Endothelial cell of umbilical vein (primary cell): ENCODE results near the gene LIN7C. TPM values are rescaled to one million over a fixed set of nuclear protein-coding genes. Genes with fewer than 3 reads are reported as not detected.

Experiments used
- BruUV-seq: library from RNA; stranded (reverse); fragments of 400-500 nt; replicated peaks from 2 replicates; lab custom pipeline; 2021; lab: Mats Ljungman, UMichigan
- CTCF ChIA-PET: fragments of 300-600, 350-600 bp; sonication (Branson Sonifier 250); formaldehyde crosslinking; loops from one replicate; lab custom pipeline; 2021; ENCODE audit warnings: antibody characterized with exemption, inconsistent platforms; lab: Charles Lee
- POLR2A ChIA-PET: fragments of 300-600, 350-600 bp; sonication (Branson Sonifier 250); formaldehyde crosslinking; loops from one replicate; lab custom pipeline; 2021; ENCODE audit warnings: antibody characterized with exemption, inconsistent platforms; lab: Charles Lee
- DNase-seq: peaks from one replicate; pipeline ENCODE4 v3.0.0-alpha.2; 2011; ENCODE audit warnings: low read depth, low spot score
- FAIRE-seq: peaks from 2 replicates; lab custom pipeline; 2011; peaks lifted over from hg19 to GRCh38; lab: Jason Lieb, UNC
- H2AFZ ChIP-seq: 2 replicates; pipeline ENCODE4 v1.6.0; 2012; ENCODE audit warnings: low read depth, low read length, control low read depth, inconsistent platforms
- H3K27ac ChIP-seq: 2 replicates; pipeline ENCODE4 v1.5.1; 2011; ENCODE audit warnings: low read depth, mild to moderate bottlenecking, control low read depth, low read length, moderate library complexity; ENCODE audit not compliant: insufficient read depth
- H3K27me3 ChIP-seq, 2 experiments: 2 replicates each; pipeline versions ENCODE4 v1.6.0 to v1.6.1; 2011; ENCODE audit warnings: low read length in 2 of 2, mixed read lengths in 1 of 2; ENCODE audit not compliant: control insufficient read depth in 2 of 2, insufficient read depth in 2 of 2
- H3K36me3 ChIP-seq, 2 experiments: 2 replicates in 1 of 2; 3 replicates in 1 of 2; pipeline ENCODE4 v1.5.1; 2011; ENCODE audit warnings: low read length in 2 of 2, mild to moderate bottlenecking in 1 of 2, moderate library complexity in 1 of 2; ENCODE audit not compliant: control insufficient read depth in 2 of 2, insufficient read depth in 2 of 2; ENCODE audit errors: extremely low read depth in 1 of 2
- H3K4me1 ChIP-seq: 3 replicates; pipeline ENCODE4 v1.5.1; 2011; ENCODE audit warnings: mild to moderate bottlenecking, low read length; ENCODE audit not compliant: control insufficient read depth, insufficient read depth; ENCODE audit errors: extremely low read depth
- H3K4me2 ChIP-seq: 2 replicates; pipeline ENCODE4 v1.6.1; 2011; ENCODE audit warnings: low read length, control low read depth, mixed read lengths; ENCODE audit not compliant: insufficient read depth
- H3K4me3 ChIP-seq, 3 experiments: fragments of 200-600 bp in 1 of 3; sonication (generic), shearing (Covaris generic) in 1 of 3; replicated peaks in 1 of 3; 2 replicates each; pipeline ENCODE4 v1.5.1; 2011 to 2016; ENCODE audit warnings: control low read depth in 3 of 3, low read length in 3 of 3, mild to moderate bottlenecking in 2 of 3, inconsistent platforms in 1 of 3, low read depth in 1 of 3, moderate library complexity in 1 of 3; ENCODE audit not compliant: insufficient read depth in 1 of 3
- H3K79me2 ChIP-seq: 2 replicates; pipeline ENCODE4 v1.6.0; 2012; ENCODE audit warnings: low read length, inconsistent platforms; ENCODE audit not compliant: control insufficient read depth, insufficient read depth
- H3K9ac ChIP-seq: replicated peaks from 2 replicates; pipeline ENCODE3; 2011; ENCODE audit warnings: low read length, control low read depth; ENCODE audit not compliant: insufficient read depth; ENCODE audit errors: extremely low read depth
- H3K9me1 ChIP-seq: replicated peaks from 3 replicates; pipeline ENCODE4 v1.6.0; 2011; ENCODE audit warnings: mild to moderate bottlenecking, low read length; ENCODE audit not compliant: control insufficient read depth, insufficient read depth; ENCODE audit errors: extremely low read depth
- H3K9me3 ChIP-seq: replicated peaks from 2 replicates; pipeline ENCODE4 v1.5.1; 2012; ENCODE audit warnings: low read length, inconsistent platforms; ENCODE audit not compliant: control insufficient read depth, insufficient read depth
- H4K20me1 ChIP-seq: replicated peaks from 2 replicates; pipeline ENCODE3; 2011; ENCODE audit warnings: mild to moderate bottlenecking, low read length; ENCODE audit not compliant: control insufficient read depth, insufficient read depth; ENCODE audit errors: extremely low read depth
- CTCF ChIP-seq, 2 donors: IDR thresholded peaks; 1 replicate in 1 of 2; 2 replicates in 1 of 2; pipeline ENCODE4 v1.5.1; 2011; ENCODE audit warnings: low read length in 2 of 2, mild to moderate bottlenecking in 2 of 2, moderate library complexity in 2 of 2, control low read depth in 1 of 2, inconsistent platforms in 1 of 2, low read depth in 1 of 2; ENCODE audit not compliant: insufficient read depth in 1 of 2; ENCODE audit errors: extremely low read depth in 1 of 2
- EZH2 ChIP-seq: IDR thresholded peaks from 2 replicates; pipeline ENCODE4 v1.6.1; 2012; ENCODE audit warnings: borderline replicate concordance, low read depth, mild to moderate bottlenecking, moderate library complexity, low read length, inconsistent platforms; ENCODE audit not compliant: severe bottlenecking
- FOS ChIP-seq: IDR thresholded peaks from 2 replicates; pipeline ENCODE4 v1.6.1; 2011; ENCODE audit warnings: mild to moderate bottlenecking, low read length, moderate library complexity, borderline replicate concordance; ENCODE audit not compliant: insufficient read depth
- GATA2 ChIP-seq: IDR thresholded peaks from 2 replicates; pipeline ENCODE4 v1.7.0; 2011; ENCODE audit warnings: low read depth, mild to moderate bottlenecking, moderate library complexity, mixed read lengths, low read length; ENCODE audit not compliant: insufficient read length, insufficient read depth
- JUN ChIP-seq: IDR thresholded peaks from 2 replicates; pipeline ENCODE4 v1.6.1; 2011; ENCODE audit warnings: borderline replicate concordance, low read depth; ENCODE audit not compliant: insufficient read length, insufficient read depth
- MAX ChIP-seq: IDR thresholded peaks from 2 replicates; pipeline ENCODE4 v1.6.1; 2011; ENCODE audit not compliant: insufficient read depth, insufficient read length
- MYC ChIP-seq: IDR thresholded peaks from one replicate; pipeline ENCODE4 v1.6.1; 2011; ENCODE audit warnings: mild to moderate bottlenecking, low read depth, low read length
- POLR2A ChIP-seq: IDR thresholded peaks from 2 replicates; pipeline ENCODE4 v1.6.1; 2012; ENCODE audit warnings: low read depth, mild to moderate bottlenecking, control low read depth, low read length
- POLR2AphosphoS5 ChIP-seq: IDR thresholded peaks from 2 replicates; pipeline ENCODE4 v1.6.1; 2012; ENCODE audit warnings: low read depth, mild to moderate bottlenecking, control low read depth, low read length, moderate library complexity; ENCODE audit not compliant: insufficient read depth
- dilution Hi-C: fragments of 300-500 bp; cut with MboI; formaldehyde crosslinking; loops from one replicate; pipeline ENCODE4 v1.15.0; 2019; ENCODE audit warnings: low sequenced_read_pairs; ENCODE audit not compliant: extremely low pct_ligation_motif_present
- intact Hi-C: fragments of 100-400 bp; cut with micrococcal nuclease; formaldehyde crosslinking; loops from one replicate; pipeline ENCODE4 v1.10.0; 2022
- polyA plus RNA-seq, 4 experiments: library from polyadenylated mRNA; depleted of rRNA in 3 of 4; stranded (reverse) in 3 of 4; unstranded in 1 of 4; fragments of >200 nt; gene quantifications; 2 replicates each; pipeline versions ENCODE4 v1.2.1 to v1.2.3, GENCODE V29; 2011 to 2012; ENCODE audit warnings: missing spikeins in 1 of 4
- total RNA-seq: library from RNA; stranded (reverse); gene quantifications from 2 replicates; pipeline ENCODE4 v1.2.3, GENCODE V29; 2021

The LIN7C gene
- total and polyA plus RNA-seq, 2 donors (not counting 3 experiments of a cell fraction or from before 2014, with no cell fraction given): 7.1 to 24.9 TPM

GRCh38 chr11:27553186-27553585, 46.6 kb upstream of the LIN7C start:
- no TSS peak for BruUV-seq
- H3K27ac ChIP-seq: no peak overlapping the region
- dilution Hi-C loops: no loop called here
- H3K36me3 ChIP-seq: no peaks in the 10 kb centered on the region
- H3K9me1 ChIP-seq: no peaks in the 10 kb centered on the region
- H4K20me1 ChIP-seq: no peaks in the 10 kb centered on the region
- H3K4me2 ChIP-seq: no peak overlapping the region
- FAIRE-seq (no peak), DNase-seq (no peak)
- H3K4me1 ChIP-seq: no peaks in the 10 kb centered on the region
- no peak overlapping the region for H2AFZ ChIP-seq
- H3K27me3 ChIP-seq: no peaks in the 10 kb centered on the region
- intact Hi-C loops: no loop called here
- H3K4me3 ChIP-seq: no peak overlapping the region
- TF ChIP-seq MYC: no peak
- TF ChIP-seq FOS: no peak
- TF ChIP-seq POLR2AphosphoS5: no peak
- no peak for TF ChIP-seq POLR2A
- no peak for TF ChIP-seq JUN
- no peak overlapping the region for H3K9ac ChIP-seq
- H3K9me3 ChIP-seq: no peaks in the 10 kb centered on the region
- H3K79me2 ChIP-seq: no peaks in the 10 kb centered on the region
- ChIA-PET CTCF (no interaction called here), POLR2A (no interaction called here)

GRCh38 chr11:27552341-27552740, 45.8 kb upstream of the LIN7C start:
- Histone ChIP-seq H3K9me1 (no peaks in the 10 kb centered on the region), H3K9ac (no peak overlapping the region), H3K4me2 (no peak overlapping the region), H3K4me3 (no peak overlapping the region), H3K27me3 (no peaks in the 10 kb centered on the region), H4K20me1 (no peaks in the 10 kb centered on the region), H3K27ac (no peak overlapping the region), H3K36me3 (no peaks in the 10 kb centered on the region), H3K79me2 (no peaks in the 10 kb centered on the region), H3K4me1 (no peaks in the 10 kb centered on the region), H3K9me3 (no peaks in the 10 kb centered on the region), H2AFZ (no peak overlapping the region)
- TF ChIP-seq FOS (no peak), MYC (no peak), POLR2A (no peak), MAX (no peak), GATA2 (no peak), JUN (no peak), POLR2AphosphoS5 (no peak), EZH2 (no peak), CTCF (IDR thresholded peaks at IDR 0.05; ENCODE audit: extremely low read depth in 1 of 2, insufficient read depth in 1 of 2, low read depth in 1 of 2, low read length in 2 of 2) (no peak)
- dilution Hi-C loops: no loop called here
- no TSS peak for BruUV-seq
- intact Hi-C loops: no loop called here
- DNase-seq (no peak), FAIRE-seq (no peak)
- ChIA-PET CTCF (no interaction called here), POLR2A (no interaction called here)
